Prostate gland (tissue), 2 donors: ENCODE measurements around the gene ANKRD12. TPM values are rescaled to one million over a fixed set of nuclear protein-coding genes. Genes with fewer than 3 reads are reported as not detected.
"Not testable (repeated sequence)": the region's sequence is repeated elsewhere in the genome, so short reads cannot be mapped to it uniquely, and the experiment has no call there.

Experiments used
- DNase-seq: peaks from one replicate; pipeline ENCODE4 v3.0.0-alpha.2; 2019; ENCODE audit warnings: low spot score
- H3K27ac ChIP-seq, 2 donors: fragments of 200-600 bp; sonication (generic); 2 replicates each; pipeline ENCODE4 v1.5.1; 2017 to 2019
- H3K27me3 ChIP-seq: fragments of 200-600 bp; sonication (generic); replicated peaks from 2 replicates; pipeline ENCODE4 v1.5.1; 2019; ENCODE audit not compliant: insufficient read depth
- H3K36me3 ChIP-seq, 2 donors: fragments of 200-600 bp; sonication (generic); 1 replicate in 1 of 2; 2 replicates in 1 of 2; pipeline versions ENCODE4 v1.5.1 to v1.8.1; 2017 to 2019
- H3K4me1 ChIP-seq: fragments of 200-600 bp; sonication (generic); replicated peaks from 2 replicates; pipeline ENCODE4 v1.5.1; 2019
- H3K4me3 ChIP-seq, 2 donors: fragments of 200-600 bp; sonication (generic); 2 replicates each; pipeline ENCODE4 v1.5.1; 2017 to 2019
- H3K9me3 ChIP-seq: fragments of 200-600 bp; sonication (generic); 2 replicates; pipeline ENCODE4 v1.5.1; 2017
- CTCF ChIP-seq, 4 experiments: fragments of 200-600 bp in 2 of 4; fragments of 450-650 bp in 2 of 4; sonication (generic) in 2 of 4; IDR thresholded peaks; 1 replicate in 3 of 4; 2 replicates in 1 of 4; pipeline ENCODE4 v1.5.1; 2016 to 2019; ENCODE audit warnings: antibody characterized with exemption in 4 of 4, mild to moderate bottlenecking in 2 of 4, moderate library complexity in 2 of 4
- POLR2A ChIP-seq: fragments of 450-650 bp; IDR thresholded peaks from one replicate; pipeline ENCODE4 v1.6.1; 2016; ENCODE audit warnings: antibody characterized with exemption, mild to moderate bottlenecking
- POLR2AphosphoS5 ChIP-seq: sonication (generic); formaldehyde crosslinking; IDR thresholded peaks from one replicate; pipeline ENCODE4 v1.6.1; 2017; ENCODE audit warnings: antibody characterized with exemption
- WGBS: methylation state at CpG from one replicate; pipeline ENCODE4 v1.1.5; 2018; 5-methylcytosine and 5-hydroxymethylcytosine counted together
- intact Hi-C: fragments of 100-400 bp; cut with DNase I; formaldehyde crosslinking; loops from one replicate; pipeline ENCODE4 v1.14.2; 2022
- total RNA-seq, 2 donors: library from RNA; depleted of rRNA; stranded (reverse); fragments of >200 nt; gene quantifications; one replicate each; pipeline ENCODE4 v1.1.0, GENCODE V29; 2016

The ANKRD12 gene
- 10 to 100 TPM; 38.7 to 50.1 TPM for total RNA-seq

- TF ChIP-seq POLR2A (peak; percentile 75), POLR2AphosphoS5 (peak; percentile 88), CTCF (IDR thresholded peaks at IDR 0.05) (peak in 1 of 4 experiments; percentile 22)
- Histone ChIP-seq H3K36me3 (no peaks in the 10 kb centered on the region), H3K4me3 (peak within 1 kb of the TSS; percentile 76 to 80), H3K27ac (peak within 1 kb of the TSS; percentile 99 to 100), H3K4me1 (peaks cover 9% of the 10 kb centered on the region), H3K27me3 (no peaks in the 10 kb centered on the region), H3K9me3 (no peaks in the 10 kb centered on the region)
- intact Hi-C loops: loop anchor here (1.0 to 10.0 kb wide), 4 partner anchors 34 to 432 kb away; partner anchors contain the start of genes MTCL1, NDUFV2, RALBP1 and TWSG1
- DNase-seq: peak; percentile 96
- WGBS: under 1% methylated on average over 27 of the region's 95 CpGs
These were observed at the start of gene ANKRD12 for GRCh38 chr18:9136315-9137155. TSS of gene ANKRD12 (plus strand) at chr18:9136781. CDS start at chr18:9182433, 45,652 bp downstream.

- intact Hi-C loops: no loop called here
- H3K36me3 ChIP-seq: no peaks in the 10 kb centered on the region
- H3K4me1 ChIP-seq: no peaks in the 10 kb centered on the region
- no peak overlapping the region for H3K4me3 ChIP-seq
- no peak for DNase-seq
- no peaks in the 10 kb centered on the region for H3K27me3 ChIP-seq
- no peak overlapping the region for H3K27ac ChIP-seq
- 98% methylated on average over 2 of the region's 2 CpGs for WGBS
- no peaks in the 10 kb centered on the region for H3K9me3 ChIP-seq
- TF ChIP-seq POLR2A: no peak
- no peak for TF ChIP-seq CTCF (IDR thresholded peaks at IDR 0.05)
- no peak for TF ChIP-seq POLR2AphosphoS5
These were observed 49.4 kb upstream of the ANKRD12 start for GRCh38 chr18:9087144-9087543.

- H3K27me3 ChIP-seq: no peaks in the 10 kb centered on the region
- no peaks in the 10 kb centered on the region for H3K9me3 ChIP-seq
- intact Hi-C loops: no loop called here
- no peak overlapping the region for H3K27ac ChIP-seq
- WGBS: 91% methylated on average over 5 of the region's 5 CpGs
- TF ChIP-seq POLR2AphosphoS5 (no peak), CTCF (IDR thresholded peaks at IDR 0.05) (no peak), POLR2A (no peak)
- no peaks in the 10 kb centered on the region for H3K4me1 ChIP-seq
- no peak overlapping the region for H3K4me3 ChIP-seq
- H3K36me3 ChIP-seq: no peaks in the 10 kb centered on the region
- no peak for DNase-seq
These were observed 48.3 kb upstream of the ANKRD12 start for GRCh38 chr18:9088252-9088651.

- H3K9me3 ChIP-seq, intact Hi-C loops, H3K27ac ChIP-seq, H3K36me3 ChIP-seq, H3K4me1 ChIP-seq, H3K4me3 ChIP-seq, H3K27me3 ChIP-seq, DNase-seq: not testable (repeated sequence)
- WGBS: 87% methylated on average over 2 of the region's 2 CpGs
These were observed 47.9 kb upstream of the ANKRD12 start for GRCh38 chr18:9088727-9089126.

- intact Hi-C loops: no loop called here
- DNase-seq: no peak
- Histone ChIP-seq H3K9me3 (no peaks in the 10 kb centered on the region), H3K27me3 (no peaks in the 10 kb centered on the region), H3K4me3 (no peak overlapping the region), H3K36me3 (no peaks in the 10 kb centered on the region), H3K27ac (no peak overlapping the region), H3K4me1 (no peaks in the 10 kb centered on the region)
- 89% methylated on average over 5 of the region's 5 CpGs for WGBS
- TF ChIP-seq POLR2A (no peak), POLR2AphosphoS5 (no peak), CTCF (IDR thresholded peaks at IDR 0.05) (no peak)
These were observed 46.0 kb upstream of the ANKRD12 start for GRCh38 chr18:9090578-9090977.
